ENCODE results near the gene UBE4B. TPM values are rescaled to one million over a fixed set of nuclear protein-coding genes. Genes with fewer than 3 reads are reported as not detected.
A peak's percentile ranks its signal among the peaks of the same experiment; 100 is the strongest.

Gene UBE4B
- 54.8 TPM for total RNA-seq (ENCODE audit: unreplicated experiment)
- long read RNA-seq, full-length matches to known transcripts, result 1 of 4 reads
- long read RNA-seq, partial matches to known transcripts, result 3 of 4 reads
- long read RNA-seq, other reads (novel, unspliced or antisense), result 0 of 4 reads

DNA sequence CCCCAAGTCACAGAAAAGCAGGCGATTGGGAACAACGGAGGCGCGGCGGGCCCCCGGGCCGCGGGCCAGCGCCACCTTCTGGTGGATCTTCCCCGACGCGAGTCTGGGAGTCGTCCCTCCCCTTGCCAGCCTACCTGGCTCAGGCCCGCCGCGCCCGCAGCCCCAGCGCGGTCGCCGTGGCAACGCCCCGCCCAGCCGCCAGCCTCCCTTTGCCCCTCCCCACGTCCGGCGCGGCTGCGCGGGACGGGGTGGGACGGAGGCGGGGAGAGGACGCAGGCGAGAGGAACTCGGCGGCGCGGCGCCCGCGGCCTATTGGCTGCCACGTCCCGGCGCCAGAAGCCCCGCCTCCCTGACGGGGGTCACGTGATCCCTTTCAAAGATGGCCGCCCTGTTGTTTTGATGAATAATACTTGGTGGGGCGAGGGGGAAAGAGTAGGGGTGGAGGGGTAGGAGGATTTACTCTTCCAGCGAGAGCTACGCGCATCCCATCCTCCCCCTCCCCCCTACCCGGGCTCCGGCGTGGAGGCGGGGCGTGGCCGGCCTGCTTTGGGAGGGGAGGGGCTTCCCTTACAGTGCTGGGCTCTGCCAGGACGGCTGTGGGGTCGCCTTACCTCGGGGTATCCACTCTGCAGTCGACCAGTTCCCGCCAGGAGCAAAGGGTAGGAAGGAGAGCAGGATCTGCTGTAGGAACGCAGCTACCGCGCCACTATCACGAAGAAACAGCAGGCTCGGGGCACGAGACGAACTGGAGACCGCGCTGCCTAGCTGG lies at the start of gene UBE4B:
Gene UBE4B (plus strand): TSS at position 369 of the 769 bp plus-strand sequence. CDS start 713 bp downstream, outside the sequence.
- Mint-ChIP-seq H3K9me3 (ENCODE audit: unreplicated experiment) (no peaks in the 10 kb centered on the region), H3K27me3 (ENCODE audit: unreplicated experiment) (peaks cover 3% of the 10 kb centered on the region), H3K27ac (ENCODE audit: unreplicated experiment) (peak within 1 kb of the TSS; percentile 97), H3K4me1 (ENCODE audit: unreplicated experiment) (peaks cover 13% of the 10 kb centered on the region), H3K36me3 (ENCODE audit: low read depth, unreplicated experiment) (peaks cover 4% of the 10 kb centered on the region), H3K4me3 (ENCODE audit: unreplicated experiment) (peak within 1 kb of the TSS; percentile 91)
- peak; percentile 100 for DNase-seq (ENCODE audit: low spot score)
- TF ChIP-seq CTCF (IDR thresholded peaks at IDR 0.05; ENCODE audit: unreplicated experiment), result peak; percentile 93

DNA sequence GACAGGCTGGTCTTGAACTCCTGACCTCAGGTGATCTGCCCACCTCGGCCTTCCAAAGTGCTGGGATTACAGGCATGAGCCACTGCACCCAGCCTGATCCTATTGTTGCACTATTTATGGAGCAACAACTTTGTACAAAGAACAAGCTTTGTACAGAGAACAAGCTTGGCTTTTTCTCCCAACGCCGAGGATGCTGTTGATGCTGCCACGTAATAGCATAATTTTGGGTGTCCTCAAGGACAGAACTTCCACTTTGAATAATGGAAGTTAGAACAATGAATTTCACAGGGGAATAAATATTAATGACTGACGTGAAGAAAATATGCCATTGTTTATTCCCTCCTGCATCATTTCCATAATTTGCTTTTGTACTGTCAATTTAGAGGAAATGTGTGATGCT lies 48.5 kb upstream of the UBE4B start:
- no peak for TF ChIP-seq CTCF (IDR thresholded peaks at IDR 0.05; ENCODE audit: unreplicated experiment)
- DNase-seq (ENCODE audit: low spot score), result no peak
- no peaks in the 10 kb centered on the region for H3K4me1 Mint-ChIP-seq (ENCODE audit: unreplicated experiment)
- peaks cover 8% of the 10 kb centered on the region for H3K36me3 Mint-ChIP-seq (ENCODE audit: low read depth, unreplicated experiment)
- H3K27me3 Mint-ChIP-seq (ENCODE audit: unreplicated experiment), result peaks cover 2% of the 10 kb centered on the region
- no peaks in the 10 kb centered on the region for H3K9me3 Mint-ChIP-seq (ENCODE audit: unreplicated experiment)
- no peak overlapping the region for H3K4me3 Mint-ChIP-seq (ENCODE audit: unreplicated experiment)
- no peak overlapping the region for H3K27ac Mint-ChIP-seq (ENCODE audit: unreplicated experiment)

- Mint-ChIP-seq H3K4me3 (ENCODE audit: unreplicated experiment) (no peak overlapping the region), H3K9me3 (ENCODE audit: unreplicated experiment) (no peaks in the 10 kb centered on the region), H3K36me3 (ENCODE audit: low read depth, unreplicated experiment) (peaks cover 8% of the 10 kb centered on the region), H3K27me3 (ENCODE audit: unreplicated experiment) (peaks cover 2% of the 10 kb centered on the region), H3K4me1 (ENCODE audit: unreplicated experiment) (no peaks in the 10 kb centered on the region), H3K27ac (ENCODE audit: unreplicated experiment) (no peak overlapping the region)
- no peak for TF ChIP-seq CTCF (IDR thresholded peaks at IDR 0.05; ENCODE audit: unreplicated experiment)
- DNase-seq (ENCODE audit: low spot score), result no peak
Measured at GRCh38 chr1:9985001-9985400, 47.8 kb upstream of the UBE4B start.

GRCh38 chr1:9989773-9990172 lies 43.0 kb upstream of the UBE4B start:
- Mint-ChIP-seq H3K4me1 (ENCODE audit: unreplicated experiment) (peaks cover 8% of the 10 kb centered on the region), H3K27me3 (ENCODE audit: unreplicated experiment) (no peaks in the 10 kb centered on the region), H3K27ac (ENCODE audit: unreplicated experiment) (no peak overlapping the region), H3K36me3 (ENCODE audit: low read depth, unreplicated experiment) (no peaks in the 10 kb centered on the region), H3K9me3 (ENCODE audit: unreplicated experiment) (no peaks in the 10 kb centered on the region), H3K4me3 (ENCODE audit: unreplicated experiment) (no peak overlapping the region)
- TF ChIP-seq CTCF (IDR thresholded peaks at IDR 0.05; ENCODE audit: unreplicated experiment), result no peak
- no peak for DNase-seq (ENCODE audit: low spot score)

DNA sequence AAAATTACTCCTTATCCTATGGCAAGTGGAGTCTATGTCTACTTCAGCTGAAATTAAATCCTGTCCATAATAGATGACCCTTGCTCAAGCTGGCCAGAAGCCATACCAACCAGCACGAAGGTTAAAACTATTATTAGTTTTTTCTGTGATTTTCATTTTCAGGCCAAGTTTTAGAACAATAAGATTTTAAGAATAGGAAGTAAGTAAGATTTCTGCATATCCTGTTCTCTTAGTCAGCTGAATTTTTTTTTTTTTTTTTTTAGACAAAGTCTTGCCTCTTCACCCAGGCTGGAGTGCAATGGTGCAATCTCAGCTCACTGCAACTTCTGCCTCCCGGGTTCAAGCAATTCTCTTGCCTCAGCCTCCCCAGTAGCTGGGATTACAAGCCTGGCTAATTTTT lies 41.8 kb upstream of the UBE4B start:
- DNase-seq (ENCODE audit: low spot score), result no peak
- Mint-ChIP-seq H3K27ac (ENCODE audit: unreplicated experiment) (no peak overlapping the region), H3K27me3 (ENCODE audit: unreplicated experiment) (no peaks in the 10 kb centered on the region), H3K36me3 (ENCODE audit: low read depth, unreplicated experiment) (no peaks in the 10 kb centered on the region), H3K9me3 (ENCODE audit: unreplicated experiment) (no peaks in the 10 kb centered on the region), H3K4me1 (ENCODE audit: unreplicated experiment) (peaks cover 8% of the 10 kb centered on the region), H3K4me3 (ENCODE audit: unreplicated experiment) (no peak overlapping the region)
- TF ChIP-seq CTCF (IDR thresholded peaks at IDR 0.05; ENCODE audit: unreplicated experiment), result no peak
